HTR-8/SVneo (cell line): ENCODE results near the gene TEAD1.
A peak's percentile ranks its signal among the peaks of the same experiment; 100 is the strongest.
"Not testable (repeated sequence)": the region's sequence is repeated elsewhere in the genome, so short reads cannot be mapped to it uniquely, and the experiment has no call there.

Experiments
- DNase-seq: peaks from one replicate; pipeline ENCODE4 v3.0.0; 2011; ENCODE audit warnings: low spot score, mixed read lengths; ENCODE audit not compliant: insufficient read length
- FAIRE-seq: peaks from 2 replicates; lab custom pipeline; 2011; peaks lifted over from hg19 to GRCh38; lab: Jason Lieb, UNC

Gene TEAD1

DNA sequence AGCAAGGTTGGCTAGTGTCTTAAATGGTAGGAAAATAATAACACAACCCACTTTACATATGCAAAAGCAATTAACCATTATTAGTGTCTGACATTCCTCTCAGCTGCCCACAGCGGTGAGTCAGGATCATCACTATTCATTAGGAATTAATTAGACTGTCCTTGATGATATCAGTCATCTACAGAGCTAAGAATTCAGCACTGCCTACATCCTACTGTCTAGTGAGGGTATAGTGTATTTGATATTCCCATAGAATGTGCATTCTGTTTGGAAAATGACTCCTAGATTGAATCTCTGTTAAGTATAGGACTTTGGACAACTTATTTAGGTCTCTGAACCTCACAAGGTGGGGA is 82.2 kb downstream of the TEAD1 start:
- no peak for DNase-seq
- FAIRE-seq, result no peak

DNA sequence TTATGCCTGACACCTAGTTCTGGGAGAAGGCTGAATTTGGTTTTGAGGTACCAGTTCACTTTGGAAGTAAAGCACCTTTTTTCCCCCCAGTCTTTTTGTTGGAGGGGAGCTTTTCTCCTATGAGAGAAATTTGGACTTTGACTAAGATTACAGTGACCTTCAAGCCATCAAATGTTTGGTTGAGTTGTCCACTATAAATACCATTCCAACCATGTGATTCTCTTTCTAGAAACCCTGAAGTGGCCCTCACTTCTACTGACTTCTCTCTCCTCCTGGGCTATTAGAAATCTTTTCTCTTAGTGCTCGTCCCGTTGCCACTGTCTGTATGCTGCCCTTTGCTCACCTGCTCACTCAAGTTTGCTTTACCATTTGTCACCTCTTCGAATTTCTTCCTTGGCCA is 82.6 kb downstream of the TEAD1 start:
- DNase-seq (no peak), FAIRE-seq (no peak)

DNA sequence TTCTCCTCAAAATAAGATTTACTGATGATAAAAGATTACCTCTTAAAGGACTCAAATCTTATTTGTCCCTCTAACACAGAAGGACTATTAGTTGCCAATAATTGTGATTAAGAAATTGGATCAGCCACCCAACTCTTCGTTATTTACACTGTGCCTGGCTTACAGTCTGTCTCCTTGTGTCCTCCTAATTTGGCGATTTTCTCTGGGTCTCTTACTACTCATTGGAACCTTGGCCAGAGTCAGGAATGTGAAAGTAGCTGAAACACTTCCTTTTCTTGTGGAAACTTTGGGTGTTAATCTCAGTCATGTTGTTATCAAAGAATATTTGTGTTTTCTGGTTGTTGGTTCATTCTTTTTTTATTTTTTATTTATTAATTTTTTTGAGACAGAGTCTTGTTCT is 83.2 kb downstream of the TEAD1 start:
- FAIRE-seq (no peak), DNase-seq (no peak)

DNA sequence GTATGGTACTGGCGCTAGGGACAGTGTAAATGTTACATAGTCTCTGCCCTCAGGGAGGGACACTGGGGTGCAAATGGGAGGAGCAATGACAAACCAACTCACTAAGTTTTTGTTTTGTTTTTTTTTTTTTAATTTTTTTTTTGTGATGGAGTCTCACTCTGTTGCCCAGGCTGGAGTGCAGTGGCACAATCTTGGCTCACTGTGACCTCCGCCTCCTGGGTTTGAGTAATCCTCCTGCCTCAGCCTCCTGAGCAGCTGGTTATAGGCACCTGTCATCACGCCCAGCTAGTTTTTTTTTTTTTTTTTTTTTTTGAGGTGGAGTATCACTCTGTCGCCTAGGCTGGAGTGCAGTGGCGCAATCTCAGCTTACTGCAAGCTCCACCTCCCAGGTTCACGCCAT is 83.9 kb downstream of the TEAD1 start:
- DNase-seq, FAIRE-seq: not testable (repeated sequence)

DNA sequence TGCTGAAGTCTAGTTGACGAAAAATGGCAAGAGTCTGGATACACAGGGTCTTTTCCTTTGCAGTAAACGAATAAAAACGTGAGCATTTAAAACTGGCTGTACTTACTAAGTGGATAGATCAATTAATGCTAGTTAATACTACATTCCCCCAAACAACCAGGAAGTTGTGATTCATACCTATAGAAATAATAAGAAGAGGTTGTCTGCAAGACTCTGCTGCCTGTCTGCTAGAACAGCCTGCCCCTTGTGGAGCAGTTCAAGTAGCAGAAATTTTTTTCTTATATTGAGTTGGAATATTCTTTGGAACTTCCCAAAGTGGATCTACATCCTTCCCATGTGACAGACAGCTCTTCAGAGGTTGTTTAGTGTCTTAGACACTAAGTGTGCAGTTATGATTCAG is 86.8 kb downstream of the TEAD1 start:
- no peak for DNase-seq
- no peak for FAIRE-seq

DNA sequence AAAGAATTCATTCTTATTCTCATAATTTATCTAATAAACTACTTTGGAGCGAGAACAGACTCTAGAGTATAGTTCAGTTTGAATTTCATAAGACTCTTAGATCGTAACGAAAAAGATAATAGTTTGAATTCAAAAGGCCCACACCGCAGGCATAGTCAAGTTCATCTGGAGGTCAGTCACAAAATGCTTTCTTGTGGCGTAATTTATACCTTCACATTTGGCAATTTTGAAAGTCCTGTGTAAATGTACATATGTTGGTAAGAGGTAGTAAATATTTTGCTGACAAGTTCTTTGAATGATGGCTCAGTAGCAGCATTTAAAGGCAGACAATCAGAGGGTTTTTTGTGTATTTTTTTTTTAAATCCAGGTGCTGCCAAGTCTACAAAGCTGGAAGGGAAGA is 88.1 kb downstream of the TEAD1 start:
- DNase-seq (no peak), FAIRE-seq (no peak)

DNA sequence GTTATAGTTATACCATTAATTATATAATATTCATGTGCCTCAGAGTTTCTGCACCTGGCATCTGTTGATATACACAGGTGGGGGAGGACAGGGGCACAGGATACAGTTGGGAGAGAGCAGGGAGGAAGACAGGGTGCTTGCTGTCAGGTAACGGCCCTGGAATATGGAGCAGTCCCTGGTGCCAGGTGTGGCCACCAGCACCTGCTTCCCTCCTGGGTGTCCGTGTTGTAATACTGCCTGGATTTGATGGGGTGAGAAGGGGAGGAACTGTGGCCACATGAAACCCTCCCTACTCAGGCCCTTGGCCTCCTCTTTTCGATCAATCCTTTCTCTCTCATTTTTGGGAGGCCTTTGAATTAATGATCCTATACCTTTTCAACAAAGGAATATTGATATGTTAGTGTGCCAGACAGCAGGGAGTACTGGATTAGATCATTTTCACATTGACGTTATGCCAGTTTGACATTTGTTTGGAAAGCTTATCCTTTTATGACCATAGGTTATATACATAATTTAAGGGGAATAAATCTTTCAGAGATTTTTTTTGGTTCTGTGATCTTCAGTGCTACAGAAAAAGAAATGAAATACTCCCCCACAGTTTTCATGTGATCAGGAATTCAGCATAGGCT is 88.6 kb downstream of the TEAD1 start:
- DNase-seq (no peak), FAIRE-seq (no peak)

DNA sequence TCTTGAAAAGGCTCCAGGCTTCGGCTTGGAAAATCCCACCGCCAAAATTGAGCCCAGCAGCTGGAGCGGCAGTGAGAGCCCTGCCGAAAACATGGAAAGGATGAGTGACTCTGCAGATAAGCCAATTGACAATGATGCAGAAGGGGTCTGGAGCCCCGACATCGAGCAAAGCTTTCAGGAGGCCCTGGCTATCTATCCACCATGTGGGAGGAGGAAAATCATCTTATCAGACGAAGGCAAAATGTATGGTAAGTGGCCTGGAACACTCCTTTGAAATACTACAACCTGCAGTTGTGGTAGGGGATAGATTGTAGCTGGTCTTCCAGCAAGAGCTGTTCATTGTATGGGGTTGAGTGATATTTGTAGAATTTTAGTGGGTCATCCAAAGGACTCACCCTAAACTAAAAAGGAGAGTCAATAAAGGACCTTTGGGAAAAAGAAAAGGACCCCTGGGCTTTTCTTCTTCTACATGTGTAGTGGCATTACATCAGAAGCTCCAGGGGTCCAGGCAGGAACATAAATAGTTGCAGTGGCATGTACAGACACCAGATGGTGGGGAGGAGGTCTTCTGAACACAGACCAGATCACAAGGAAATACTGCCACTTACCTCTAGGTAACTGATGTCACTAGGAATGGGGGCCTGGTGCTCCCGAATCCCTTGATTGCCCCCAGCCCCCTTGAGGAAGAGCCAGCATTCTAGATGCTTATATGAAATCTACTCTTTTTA is 90.1 kb downstream of the TEAD1 start:
- DNase-seq (no peak), FAIRE-seq (no peak)

DNA sequence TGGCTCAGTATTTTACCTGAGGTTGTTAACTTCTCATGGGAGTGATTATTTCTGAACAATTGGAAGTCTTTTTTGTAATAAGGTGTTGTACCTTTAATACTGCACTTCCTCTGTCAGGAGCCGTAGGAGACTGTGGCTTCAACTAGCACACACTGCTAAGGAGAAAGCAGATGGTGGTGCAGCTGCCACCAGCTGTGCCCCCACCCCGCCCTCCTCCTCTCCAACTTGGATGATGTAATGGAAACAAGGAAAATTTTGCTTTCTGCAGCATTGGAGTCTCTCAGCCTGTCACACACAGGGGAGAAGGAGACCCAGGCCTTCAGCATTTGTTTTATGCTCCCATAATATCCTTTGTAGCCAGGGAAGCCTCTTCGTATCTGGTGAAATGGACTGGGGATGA is 91.2 kb downstream of the TEAD1 start:
- DNase-seq (no peak), FAIRE-seq (no peak)

DNA sequence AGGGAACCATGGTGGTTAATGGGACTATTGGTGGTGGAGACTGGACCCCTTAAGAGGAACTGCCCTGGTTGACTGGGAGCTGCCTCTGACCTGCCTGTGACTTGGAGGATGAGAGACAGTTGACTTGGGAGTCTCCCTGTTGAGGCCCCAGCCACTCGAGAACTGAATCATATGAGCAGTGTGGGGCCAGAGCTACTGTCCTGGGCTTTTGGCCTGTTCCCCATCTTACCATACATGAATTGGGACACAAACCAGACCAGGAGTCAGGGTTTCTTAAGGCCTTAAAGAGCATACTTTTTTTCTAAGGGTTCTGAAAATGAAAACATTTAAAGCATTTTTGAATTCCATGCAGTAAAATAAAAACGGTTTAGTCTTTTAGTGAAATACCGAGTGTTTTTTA is 92.8 kb downstream of the TEAD1 start:
- no peak for FAIRE-seq
- no peak for DNase-seq

DNA sequence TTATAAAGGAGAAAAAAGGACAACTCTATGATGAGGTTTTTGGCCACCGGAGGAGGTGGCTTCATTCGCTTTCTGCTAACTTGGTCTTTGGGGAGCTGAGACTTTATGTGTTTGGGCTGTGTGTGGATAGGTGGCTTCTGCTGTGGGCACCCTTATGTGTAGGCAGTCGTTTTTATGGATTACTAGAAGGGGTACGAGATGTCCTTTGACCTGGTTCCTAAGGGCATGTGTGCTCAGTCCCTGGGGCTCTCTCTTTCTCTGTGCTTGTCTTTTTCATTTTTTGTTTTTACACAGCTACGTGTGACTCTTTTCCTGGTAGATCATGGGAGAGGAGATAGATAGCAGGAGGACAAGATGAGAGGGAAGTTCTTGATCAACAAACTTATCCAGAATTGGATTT is 93.4 kb downstream of the TEAD1 start:
- FAIRE-seq, result no peak
- no peak for DNase-seq

DNA sequence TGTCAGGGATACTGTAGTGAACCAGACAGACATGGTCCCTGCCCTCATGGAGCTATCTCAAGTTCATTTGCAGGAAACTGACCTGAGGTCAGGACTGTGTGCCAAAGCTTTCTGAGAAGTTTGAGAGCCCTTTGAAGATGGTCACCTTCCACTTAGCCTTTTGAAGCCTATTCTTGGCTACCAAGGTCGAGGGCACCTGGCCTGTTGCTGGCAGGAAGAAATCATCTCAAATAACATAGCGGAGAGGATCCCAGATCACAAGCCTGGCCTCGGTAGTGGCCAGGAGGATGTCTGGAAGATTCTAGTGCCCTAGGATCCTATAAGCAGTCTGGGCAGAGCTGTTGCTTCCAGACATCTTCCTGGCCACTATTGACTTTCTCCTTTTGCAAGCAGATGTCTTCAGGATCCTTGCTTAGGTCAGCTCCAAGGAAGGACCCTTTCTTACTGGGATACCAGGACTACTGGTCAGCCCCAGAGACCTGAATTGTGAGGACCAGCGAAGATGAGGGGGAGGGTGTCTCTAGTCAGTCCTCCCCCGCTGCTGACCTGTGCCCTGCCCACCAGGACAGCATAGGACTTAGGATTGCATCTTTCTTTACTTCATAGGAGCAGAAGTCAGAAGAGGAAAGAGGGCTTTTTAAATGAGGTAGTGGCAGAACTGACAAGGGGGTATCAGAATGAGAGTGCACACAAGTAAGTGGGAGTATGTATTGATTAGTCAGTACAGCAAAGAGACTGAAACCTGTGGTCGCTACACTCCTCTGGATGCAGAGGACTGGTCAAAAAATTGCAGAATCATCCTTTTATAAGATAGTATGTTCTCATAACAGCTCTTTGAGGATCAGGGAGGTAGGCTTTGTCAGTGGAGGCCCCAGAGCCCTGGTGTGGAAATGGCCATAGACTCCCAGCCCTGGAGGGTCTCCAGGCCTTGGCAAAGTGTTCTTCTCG is 94.8 kb downstream of the TEAD1 start:
- FAIRE-seq (no peak), DNase-seq (no peak)

DNA sequence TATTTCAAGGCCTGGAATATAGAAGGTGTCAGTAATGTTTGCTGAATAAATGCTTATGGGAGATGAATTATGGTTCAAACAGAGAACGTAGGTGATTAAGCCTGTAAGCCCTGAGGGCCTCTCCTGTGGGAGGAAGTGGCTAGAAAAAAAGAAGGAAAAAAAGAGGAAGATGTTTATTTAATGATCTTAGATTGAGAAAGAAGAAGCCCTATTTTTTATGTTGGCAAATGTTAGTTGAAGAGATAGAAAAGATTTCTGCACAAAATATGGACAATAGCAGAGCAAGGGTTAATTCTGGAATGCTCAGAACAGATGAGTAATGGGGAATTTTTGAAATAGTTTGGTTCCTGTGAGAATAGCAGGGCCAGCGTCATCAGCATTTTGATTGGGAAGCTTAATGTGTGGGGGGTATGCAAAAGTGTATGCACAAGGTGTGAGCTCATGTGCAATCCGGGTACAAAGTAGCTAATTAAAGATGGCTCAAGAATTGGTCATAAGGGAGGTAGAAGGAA is 95.7 kb downstream of the TEAD1 start:
- FAIRE-seq (no peak), DNase-seq (peak; percentile 62)

DNA sequence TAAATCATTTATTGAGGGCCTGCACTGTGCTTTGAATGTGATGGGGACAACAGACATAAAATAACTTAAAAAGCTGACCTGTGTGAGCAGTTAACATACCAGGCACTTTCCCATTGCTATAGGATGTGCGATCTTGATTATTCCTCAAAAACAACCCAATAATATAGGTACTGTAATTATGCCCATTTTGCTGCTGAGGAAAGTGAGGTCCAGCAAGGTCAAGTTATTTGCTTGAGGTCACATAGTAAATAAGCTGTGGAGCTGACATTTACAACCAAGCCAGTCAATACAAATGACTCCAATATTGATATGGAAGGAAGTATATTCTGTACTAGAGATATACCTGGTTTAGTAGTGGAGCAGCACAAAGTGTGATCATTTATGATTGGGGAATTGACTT is 96.2 kb downstream of the TEAD1 start:
- no peak for DNase-seq
- no peak for FAIRE-seq

DNA sequence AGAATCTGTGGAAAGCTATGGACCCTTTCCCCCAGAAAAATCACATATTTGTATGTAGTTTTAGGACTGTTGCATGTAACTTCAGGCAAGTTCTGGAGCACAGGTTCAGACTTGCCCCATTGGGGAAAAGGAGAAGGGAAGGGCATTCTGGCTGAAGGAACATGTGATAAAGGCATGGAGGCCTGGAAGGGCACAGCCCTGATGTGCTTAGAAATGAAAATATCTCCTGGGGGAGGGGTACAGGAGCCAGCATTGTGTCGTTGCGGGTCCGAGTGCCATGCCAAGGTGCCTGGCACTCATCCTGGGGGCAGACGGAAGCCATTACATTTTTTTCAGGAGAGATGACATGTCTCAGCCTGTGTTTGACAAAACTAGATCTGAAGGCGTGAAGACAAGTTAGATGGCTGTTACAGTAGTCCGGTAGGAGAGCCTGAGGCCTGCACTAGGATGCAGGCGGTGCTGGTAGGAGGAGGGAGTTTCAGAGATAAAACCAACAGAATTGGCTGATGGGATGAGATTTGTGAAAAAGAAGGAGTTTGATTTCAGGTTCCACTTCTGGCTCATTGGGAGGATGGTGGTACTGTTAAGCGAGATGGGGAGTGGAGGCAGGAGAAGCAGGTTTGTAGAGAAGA is 96.9 kb downstream of the TEAD1 start:
- DNase-seq (no peak), FAIRE-seq (no peak)

DNA sequence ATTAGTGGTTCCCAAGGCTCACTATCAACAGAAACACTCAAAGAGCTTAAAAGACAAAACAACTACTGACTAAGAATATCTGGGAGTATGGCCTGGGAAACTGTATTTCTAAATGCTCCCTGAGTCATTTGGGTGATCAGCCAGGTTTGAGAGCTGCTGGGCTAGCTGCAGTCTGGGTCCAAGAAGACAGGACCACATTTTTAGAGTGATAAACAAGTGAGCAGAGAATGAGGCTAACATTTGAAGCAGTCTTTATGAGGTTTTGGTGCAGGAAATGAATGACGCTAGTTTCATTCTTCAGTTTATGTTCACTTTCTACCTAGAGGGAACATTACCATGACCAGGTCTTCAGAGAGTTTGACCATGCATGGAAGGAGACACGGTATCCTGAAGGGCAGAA is 97.7 kb downstream of the TEAD1 start:
- DNase-seq (no peak), FAIRE-seq (no peak)

DNA sequence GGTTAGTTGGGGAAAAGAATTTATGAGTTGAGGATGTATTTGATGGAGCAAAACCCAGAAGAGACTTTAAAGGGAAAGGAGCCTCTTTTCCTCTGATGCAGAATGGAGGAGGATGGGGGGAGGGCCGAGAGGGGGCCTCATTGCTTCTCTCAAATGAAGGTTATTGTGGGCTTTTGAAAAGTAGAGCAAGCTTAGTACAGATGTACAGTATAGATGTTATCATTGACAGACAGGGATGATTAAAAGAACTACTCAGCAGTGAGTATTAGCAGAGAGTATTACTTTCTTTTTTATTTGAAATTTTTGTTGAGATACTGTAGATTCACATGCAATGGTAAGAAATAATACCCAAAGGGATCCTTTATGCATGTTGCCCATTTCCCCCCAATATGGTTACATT is 98.1 kb downstream of the TEAD1 start:
- DNase-seq (no peak), FAIRE-seq (no peak)

DNA sequence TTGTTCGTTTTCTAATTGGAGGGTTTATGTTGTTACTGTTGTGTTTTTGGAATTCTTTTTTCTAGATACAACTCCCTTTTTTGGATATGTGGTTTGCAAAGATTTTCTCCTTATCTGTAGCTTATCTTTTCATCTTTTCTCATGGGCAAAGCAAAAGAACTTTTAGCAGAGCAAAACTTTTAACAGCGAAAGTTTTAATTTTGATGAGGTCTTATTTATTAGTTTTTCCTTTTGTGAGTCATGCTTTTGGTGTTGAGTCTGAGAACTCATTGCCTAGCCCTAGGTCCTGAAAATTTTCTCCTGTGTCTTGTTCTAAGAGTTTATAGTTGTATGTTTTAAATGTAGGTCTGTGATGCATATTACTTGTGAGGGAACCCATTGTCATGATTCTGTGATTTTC is 99.4 kb downstream of the TEAD1 start:
- no peak for FAIRE-seq
- DNase-seq, result no peak

DNA sequence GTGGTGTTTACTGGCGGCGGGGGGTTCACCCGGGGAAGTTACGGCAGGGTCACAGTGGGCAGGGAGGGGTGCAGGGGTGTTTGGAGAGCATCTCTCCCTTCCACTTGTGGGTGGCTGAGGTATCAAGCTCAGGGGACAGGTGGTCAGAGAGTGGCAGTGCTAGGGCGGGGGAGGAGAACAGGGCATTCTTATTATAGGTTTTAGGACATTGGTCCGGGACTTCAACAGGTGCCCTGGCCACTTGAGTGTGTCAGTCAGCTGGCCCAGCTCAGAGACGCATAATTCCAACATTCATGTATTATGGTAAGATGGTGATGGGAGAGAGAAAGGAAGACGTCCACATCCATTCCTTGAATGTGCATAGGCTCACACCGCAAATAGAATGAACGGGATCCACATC is 101.7 kb downstream of the TEAD1 start:
- DNase-seq, result no peak
- FAIRE-seq, result no peak

DNA sequence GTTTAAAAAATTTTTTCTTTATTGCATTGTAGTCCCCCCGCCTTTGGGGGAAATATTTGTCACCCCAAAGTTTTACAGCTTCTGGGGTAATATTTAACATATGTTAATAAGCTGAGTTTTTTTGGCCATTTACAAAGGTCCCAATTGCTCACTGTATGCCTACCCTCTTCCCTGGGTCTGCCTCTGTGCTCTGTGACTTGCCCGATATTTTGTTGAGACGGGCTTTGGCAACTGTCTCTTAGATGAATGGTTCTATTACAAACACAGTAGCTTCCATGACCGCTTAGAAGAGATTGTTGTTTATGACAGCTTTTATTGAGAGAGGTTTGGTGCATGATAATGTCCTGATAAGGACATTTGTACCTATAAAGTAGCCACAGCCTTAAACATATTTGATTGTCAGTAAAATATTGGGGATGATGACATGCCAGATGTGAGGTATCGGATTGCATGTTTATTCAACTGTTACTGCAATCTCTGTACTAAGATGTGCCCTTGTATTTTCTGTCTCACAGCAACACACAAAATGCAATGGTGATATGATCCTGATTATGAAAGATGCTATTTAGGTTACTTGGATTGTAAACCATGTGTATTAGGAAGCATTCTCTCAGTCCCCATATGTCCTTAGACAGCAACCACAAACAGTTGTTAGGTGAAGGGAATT is 103.1 kb downstream of the TEAD1 start:
- DNase-seq (peak; percentile 28), FAIRE-seq (peak; percentile 66)
